GM19023 (cell line): ENCODE measurements around the gene XXYLT1.

Experiments
- ATAC-seq: cut with Tn5 transposase; IDR thresholded peaks from one replicate; pipeline ENCODE4 v1.9.1; 2021; ENCODE audit warnings: mild to moderate bottlenecking, moderate library complexity; ENCODE audit not compliant: unreplicated experiment

The XXYLT1 gene

GRCh38 chr3:195084746-195085145 is 186.2 kb downstream of the XXYLT1 start:
- no peak for ATAC-seq

DNA sequence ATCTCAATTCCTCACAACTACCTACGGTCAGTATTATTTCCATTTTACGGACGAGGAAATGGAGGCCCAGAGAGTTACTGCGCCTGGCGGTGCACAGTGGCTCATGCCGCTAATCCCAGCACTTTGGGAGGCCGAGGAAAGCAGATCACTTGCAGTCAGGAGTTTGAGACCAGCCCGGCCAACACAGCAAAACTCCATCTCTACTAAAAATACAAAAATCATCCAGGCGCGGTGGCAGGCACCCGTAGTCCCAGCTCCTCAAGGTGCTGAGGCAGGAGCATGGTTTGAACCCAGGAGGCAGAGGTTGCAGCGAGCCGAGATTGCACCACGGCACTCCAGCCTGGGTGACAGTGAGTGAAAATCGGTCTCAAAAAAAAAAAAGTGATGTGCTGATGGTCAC is 187.3 kb downstream of the XXYLT1 start:
- ATAC-seq, result no peak

- no peak for ATAC-seq
Measured at GRCh38 chr3:195082811-195083210, 188.1 kb downstream of the XXYLT1 start.

- no peak for ATAC-seq
Measured at GRCh38 chr3:195081242-195081963, 189.6 kb downstream of the XXYLT1 start.

- no peak for ATAC-seq
Measured at GRCh38 chr3:195080571-195081151, 190.3 kb downstream of the XXYLT1 start.

- no peak for ATAC-seq
Measured at GRCh38 chr3:195080125-195080524, 190.8 kb downstream of the XXYLT1 start.

- no peak for ATAC-seq
Measured at GRCh38 chr3:195079636-195080035, 191.3 kb downstream of the XXYLT1 start.

DNA sequence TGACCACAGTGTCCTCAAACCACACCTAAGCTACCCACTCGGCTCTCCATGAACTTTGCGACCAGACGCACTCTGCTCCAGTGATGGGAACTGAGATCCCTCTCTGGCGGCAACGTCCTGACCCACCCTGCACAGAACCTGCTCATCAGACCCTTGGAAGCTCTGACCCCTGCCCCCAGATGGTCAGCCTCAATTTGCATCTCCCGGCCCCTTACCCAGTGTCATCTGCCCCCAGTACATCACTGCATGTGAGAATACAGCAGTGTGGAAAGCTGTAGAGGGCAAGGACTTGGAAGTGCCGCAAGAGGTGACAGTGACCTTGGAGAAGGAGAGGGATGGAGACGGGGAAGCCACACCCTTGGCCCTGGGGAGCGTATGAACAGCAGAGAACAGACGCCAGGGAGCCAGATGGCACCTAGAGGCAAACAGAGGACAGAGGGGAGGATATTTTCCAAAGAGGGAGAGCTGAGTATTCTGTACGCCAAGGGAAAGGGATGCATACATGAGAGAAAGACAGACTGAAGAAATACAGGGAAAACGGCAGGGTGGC is 192.0 kb downstream of the XXYLT1 start:
- ATAC-seq, result no peak

GRCh38 chr3:195077611-195078540 is 193.1 kb downstream of the XXYLT1 start:
- no peak for ATAC-seq

DNA sequence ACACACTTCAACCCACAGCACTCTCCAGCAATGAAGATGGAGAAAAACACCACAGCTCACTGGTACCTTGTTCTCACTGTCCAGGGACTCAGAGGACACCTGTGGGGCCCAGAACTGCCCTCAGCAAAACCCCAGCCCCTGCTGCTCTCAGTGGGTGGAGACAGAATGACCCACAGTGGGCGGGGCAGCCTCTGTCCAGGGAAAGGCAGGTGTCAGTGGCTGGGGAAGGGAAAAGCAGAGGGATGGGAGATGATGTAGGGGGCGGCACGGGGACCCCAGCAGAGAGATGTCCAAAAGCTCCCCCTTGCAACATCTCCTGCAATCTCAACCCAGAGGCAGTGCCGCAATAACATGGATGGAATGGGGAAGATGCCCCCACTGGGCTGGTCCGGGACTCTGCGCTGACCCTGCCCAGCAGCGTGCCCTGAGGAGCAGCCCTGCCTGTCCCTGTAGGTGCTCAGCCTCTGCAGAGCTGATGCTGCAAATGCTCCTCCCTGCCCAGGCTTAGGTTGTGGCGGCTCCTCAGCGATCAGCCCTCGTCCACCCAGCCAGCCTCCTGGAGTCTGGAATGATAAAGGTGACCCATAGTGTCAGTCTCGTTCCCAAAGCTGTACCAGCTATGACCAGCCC is 193.9 kb downstream of the XXYLT1 start:
- ATAC-seq, result no peak

- no peak for ATAC-seq
Measured at GRCh38 chr3:195075941-195076875, 194.8 kb downstream of the XXYLT1 start.

- no peak for ATAC-seq
Measured at GRCh38 chr3:195075199-195075940, 195.6 kb downstream of the XXYLT1 start.

DNA sequence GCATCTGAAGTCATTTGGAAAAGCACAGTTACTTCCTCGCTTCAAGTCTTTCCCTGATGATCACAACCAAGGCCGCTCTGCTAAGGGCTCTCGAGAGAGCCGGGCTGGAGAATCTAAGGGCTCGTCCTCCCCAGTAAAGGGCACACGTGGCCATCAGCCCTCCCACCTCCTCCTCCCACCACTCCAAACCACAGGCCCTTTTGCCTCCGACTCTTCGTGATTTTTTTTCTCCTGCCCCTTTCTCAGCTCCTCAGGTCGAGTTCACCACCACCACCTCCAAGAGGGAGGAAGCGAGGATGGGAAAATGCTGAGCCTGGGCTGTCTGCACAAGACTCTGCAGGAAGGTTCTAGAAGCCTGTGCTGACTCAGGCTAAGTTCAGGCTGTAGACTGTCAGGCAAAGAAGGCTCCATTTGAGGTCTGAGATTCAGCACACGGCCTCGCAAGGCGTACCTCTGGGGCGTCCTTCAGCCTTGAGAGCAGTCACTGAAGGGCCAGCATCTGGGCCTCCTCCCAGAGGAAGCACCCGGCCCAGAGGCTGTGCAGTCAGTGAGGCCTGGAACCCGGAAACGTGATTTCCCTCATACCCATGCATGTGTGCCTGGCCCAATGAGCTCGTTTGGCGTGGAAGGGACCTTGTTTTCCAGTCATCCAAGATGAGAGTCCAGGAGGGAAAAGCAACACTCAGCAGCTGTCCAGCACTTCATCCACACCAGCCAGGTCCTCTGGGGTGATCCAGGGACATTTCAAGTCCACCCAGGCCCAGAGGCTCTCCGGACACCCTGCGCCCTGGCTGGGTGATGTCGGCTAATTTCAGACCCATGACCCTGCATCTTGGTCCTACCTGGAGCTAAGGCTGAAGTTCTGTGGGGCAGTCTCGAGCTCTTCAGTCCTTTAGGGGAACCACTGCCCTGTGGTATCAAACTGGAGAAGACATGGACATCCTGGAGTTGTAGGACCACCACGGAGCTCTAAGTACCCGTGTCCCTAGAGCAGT is 196.8 kb downstream of the XXYLT1 start:
- no peak for ATAC-seq

GRCh38 chr3:195072916-195073564 is 197.9 kb downstream of the XXYLT1 start:
- ATAC-seq, result no peak

GRCh38 chr3:195071916-195072820 is 198.8 kb downstream of the XXYLT1 start:
- no peak for ATAC-seq

- ATAC-seq, result no peak
Measured at GRCh38 chr3:195071011-195071728, 199.8 kb downstream of the XXYLT1 start.
